Measurements from ENCODE around the gene ASPSCR1.

DNA sequence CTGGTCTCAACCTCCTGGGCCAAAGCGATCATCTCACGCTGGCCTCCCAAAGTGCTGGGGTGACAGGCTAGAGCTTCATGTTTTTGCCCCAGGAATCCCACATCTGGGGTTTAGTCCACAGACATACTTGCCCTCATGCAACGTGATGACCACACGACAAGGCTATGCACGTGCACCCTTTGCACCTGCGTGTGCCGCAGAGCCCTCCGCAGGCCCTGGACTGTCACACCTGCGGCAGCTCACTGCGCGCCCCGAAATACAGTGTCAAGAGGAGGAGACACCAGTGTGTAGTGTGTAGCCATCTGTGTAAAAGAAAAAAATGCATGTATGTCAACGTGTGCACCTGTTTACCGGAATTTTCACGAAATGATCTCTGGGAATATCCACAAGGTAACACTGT lies 26.9 kb upstream of the ASPSCR1 start:
- TF ChIP-seq, protein P1, sequence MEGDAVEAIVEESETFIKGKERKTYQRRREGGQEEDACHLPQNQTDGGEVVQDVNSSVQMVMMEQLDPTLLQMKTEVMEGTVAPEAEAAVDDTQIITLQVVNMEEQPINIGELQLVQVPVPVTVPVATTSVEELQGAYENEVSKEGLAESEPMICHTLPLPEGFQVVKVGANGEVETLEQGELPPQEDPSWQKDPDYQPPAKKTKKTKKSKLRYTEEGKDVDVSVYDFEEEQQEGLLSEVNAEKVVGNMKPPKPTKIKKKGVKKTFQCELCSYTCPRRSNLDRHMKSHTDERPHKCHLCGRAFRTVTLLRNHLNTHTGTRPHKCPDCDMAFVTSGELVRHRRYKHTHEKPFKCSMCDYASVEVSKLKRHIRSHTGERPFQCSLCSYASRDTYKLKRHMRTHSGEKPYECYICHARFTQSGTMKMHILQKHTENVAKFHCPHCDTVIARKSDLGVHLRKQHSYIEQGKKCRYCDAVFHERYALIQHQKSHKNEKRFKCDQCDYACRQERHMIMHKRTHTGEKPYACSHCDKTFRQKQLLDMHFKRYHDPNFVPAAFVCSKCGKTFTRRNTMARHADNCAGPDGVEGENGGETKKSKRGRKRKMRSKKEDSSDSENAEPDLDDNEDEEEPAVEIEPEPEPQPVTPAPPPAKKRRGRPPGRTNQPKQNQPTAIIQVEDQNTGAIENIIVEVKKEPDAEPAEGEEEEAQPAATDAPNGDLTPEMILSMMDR (IDR thresholded peaks at IDR 0.05), result no peak
- TF ChIP-seq POLR2A (IDR thresholded peaks at IDR 0.05), result no peak

All from testis (tissue), 2 donors.